GM04504 (cell line): Measurements from ENCODE around the gene IFITM2.
"Not testable (repeated sequence)": the region's sequence is repeated elsewhere in the genome, so short reads cannot be mapped to it uniquely, and the experiment has no call there.

Experiments used
- DNase-seq: peaks from one replicate; pipeline ENCODE4 v3.0.0-alpha.2; 2012; ENCODE audit warnings: low read depth

The IFITM2 gene

GRCh38 chr11:325796-326591 is 18.4 kb downstream of the IFITM2 start:
- no peak for DNase-seq

DNA sequence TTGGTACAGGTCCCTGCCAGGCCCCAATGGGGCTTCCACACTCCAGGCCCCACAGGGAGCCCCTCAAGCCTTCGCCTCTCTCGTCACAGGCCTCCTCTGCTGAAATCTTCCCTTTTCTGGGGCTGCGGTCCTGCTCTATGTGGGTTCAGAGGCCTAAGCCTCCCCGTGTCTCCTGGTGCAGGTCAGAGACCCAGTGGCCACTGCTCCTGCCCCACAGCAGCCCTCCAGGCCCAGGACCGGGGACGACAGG is 18.9 kb downstream of the IFITM2 start:
- DNase-seq, result no peak

- DNase-seq, result no peak
These were observed 19.4 kb downstream of the IFITM2 start for GRCh38 chr11:326842-327580.

DNA sequence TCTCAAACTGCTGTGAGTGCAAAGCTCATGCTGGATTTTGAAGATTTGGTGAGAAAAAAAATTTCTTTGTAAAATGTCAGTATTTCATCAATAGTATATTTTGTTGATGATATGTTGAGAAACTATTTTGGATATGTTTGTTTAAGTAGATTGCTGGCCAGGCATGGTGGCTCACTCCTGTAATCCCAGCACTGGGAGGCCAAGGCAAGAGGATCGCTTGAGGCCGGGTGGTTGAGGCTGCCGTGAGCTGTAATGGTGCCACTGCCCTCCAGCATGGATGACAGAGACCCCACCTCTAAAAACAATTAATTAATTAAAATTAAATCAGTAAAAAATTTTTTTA is 19.9 kb downstream of the IFITM2 start:
- no peak for DNase-seq

DNA sequence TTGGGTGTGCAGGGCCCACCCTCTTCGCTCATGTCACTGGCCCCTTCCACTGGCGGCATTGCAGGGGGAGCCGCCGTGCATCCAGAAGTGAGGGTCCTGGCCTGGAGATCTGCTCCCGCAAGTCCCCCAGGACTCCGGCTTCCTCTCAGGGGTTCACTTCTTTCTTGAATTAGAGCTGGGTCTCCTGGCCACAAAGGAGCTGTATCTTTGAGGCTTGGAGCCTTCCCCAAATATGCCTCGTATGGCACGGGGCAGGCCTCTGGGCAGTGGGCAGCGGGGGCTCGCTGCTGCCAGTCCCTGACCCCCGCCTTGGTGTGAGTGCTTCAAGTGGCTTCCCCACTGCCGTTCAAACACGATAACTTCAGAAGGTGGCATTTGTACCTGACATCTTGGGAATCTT is 20.4 kb downstream of the IFITM2 start:
- no peak for DNase-seq

- not testable (repeated sequence) for DNase-seq
These were observed 21.0 kb downstream of the IFITM2 start for GRCh38 chr11:328516-329100.

DNA sequence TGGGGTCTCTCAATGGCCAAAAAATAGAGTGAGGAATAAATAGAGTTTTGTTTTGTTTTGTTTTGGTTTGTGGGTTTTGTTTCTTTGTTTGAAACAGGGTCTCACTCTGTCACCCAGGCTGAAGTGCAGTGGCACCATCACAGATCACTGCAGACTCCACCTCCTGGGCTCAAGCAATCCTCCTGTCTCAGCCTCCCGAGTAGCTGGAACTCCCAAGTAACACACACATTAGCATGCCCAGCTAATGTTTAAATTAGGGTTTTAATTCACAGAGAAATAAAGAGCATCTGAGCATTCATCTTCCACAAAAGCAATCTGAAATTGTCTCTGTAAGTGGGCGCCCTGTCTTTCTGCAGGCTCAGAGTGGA is 22.3 kb downstream of the IFITM2 start:
- no peak for DNase-seq

GRCh38 chr11:330307-330693 is 22.7 kb downstream of the IFITM2 start:
- DNase-seq, result no peak

- DNase-seq, result no peak
These were observed 23.2 kb downstream of the IFITM2 start for GRCh38 chr11:330694-331357.

- no peak for DNase-seq
These were observed 23.9 kb downstream of the IFITM2 start for GRCh38 chr11:331358-332060.

DNA sequence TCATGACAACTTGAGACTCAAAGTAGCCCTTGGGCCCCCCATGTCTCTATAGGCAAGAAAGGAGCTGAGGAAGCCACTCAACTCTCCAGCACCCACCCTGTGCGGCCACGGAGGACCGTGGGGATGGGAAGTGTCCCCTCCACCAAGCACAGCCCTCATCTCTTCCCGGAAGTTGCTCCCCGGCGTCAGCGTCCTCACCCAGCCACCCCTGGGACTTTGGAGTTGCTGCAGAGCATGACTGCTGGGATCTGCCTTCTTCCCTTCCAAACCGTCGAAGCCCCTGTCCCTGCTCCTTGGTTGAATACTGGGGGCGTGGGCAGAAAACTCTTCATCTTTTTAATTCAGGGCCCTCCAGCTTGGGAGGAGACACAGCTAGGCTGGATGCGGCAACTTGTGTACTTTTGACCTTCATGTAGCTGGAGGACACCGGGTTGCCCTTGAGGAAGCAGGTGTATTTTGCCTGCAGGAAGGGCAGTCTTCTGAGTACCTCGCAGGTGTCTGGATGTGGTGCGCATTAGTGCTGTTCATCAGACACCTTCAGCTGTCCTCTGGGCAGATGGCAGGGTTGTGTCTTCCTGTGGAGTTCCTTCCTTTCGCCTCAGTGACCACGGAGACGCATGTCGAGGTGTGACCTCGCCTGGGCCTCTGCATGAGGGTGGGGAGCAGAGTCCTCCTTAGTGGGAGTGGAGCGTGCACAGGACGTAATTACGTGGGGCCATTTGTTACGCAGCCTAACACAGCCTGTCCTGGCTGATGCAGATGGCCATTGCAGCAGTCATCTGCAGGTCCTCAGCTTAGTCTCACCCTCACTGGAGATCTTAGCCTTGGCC is 25.2 kb downstream of the IFITM2 start:
- no peak for DNase-seq

DNA sequence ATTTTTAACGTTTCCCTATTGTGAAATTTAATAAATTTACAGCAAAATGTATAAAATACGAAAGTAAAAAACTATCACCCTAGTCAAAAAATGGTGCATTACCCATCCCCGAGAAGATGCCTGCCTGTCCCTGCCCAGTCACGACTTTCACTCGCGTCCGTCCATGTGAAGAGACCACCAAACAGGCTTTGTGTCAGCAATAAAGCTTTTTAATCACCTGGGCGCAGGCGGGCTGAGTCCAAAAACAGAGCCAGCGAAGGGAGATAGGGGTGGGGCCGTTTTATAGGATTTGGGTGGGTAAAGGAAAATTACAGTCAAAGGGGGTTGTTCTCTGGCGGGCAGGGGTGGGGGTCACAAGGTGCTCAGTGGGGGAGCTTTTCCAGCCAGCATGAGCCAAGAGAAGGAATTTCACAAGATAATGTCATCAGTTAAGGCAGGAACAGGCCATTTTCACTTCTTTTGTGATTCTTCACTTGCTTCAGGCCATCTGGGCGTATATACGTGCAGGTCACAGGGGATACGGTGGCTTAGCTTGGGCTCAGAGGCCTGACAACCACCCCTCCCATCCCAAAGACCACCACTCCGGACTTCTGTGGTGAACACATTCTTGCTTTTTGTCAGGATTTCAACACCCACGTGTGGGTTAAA is 26.1 kb downstream of the IFITM2 start:
- DNase-seq, result not testable (repeated sequence)

GRCh38 chr11:334264-334994 is 26.8 kb downstream of the IFITM2 start:
- DNase-seq, result no peak

DNA sequence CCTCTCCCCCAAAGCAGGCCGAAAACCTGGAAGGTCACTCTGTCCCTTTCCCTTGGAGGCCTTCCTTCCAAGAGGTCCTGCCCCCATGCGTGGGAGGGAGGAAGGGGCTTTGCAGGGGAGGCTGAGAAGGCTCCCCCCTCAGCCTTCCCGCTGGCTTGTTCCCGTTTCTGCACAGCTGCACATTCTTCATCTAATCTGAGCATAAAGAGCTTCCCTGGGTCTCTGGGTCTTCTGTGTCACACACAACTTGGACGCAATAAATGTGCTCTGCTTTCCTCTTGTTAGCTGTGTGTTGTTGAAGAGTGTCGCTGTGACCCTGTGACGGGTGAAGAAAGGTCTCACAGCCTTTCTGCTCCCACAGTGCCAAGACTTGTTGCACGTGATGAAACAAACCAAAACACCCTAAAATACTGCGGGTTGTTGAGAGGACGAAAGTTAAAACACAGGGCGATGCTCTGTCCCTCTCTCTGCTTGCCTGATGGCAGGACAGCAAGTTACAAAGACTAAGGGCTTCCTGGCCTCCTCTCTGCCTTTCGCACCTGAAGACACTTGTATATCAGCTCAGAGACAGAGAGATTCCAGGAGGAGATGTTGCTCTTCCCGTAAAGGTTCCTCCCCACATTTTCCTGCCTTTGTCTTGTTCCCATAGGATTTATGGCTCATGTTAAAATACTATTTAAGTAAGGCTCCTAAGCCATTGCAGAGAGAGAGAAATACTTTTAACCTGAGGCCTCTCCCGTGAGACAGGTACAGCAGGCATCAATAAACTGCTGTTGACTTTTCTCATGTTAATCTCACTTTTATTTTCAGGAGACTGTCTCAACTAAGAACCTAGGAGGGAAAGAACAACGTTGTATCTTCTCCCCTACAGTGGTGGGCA is 28.4 kb downstream of the IFITM2 start:
- DNase-seq, result no peak

GRCh38 chr11:336659-337198 is 29.1 kb downstream of the IFITM2 start:
- DNase-seq, result no peak

GRCh38 chr11:337711-338110 is 30.1 kb downstream of the IFITM2 start:
- no peak for DNase-seq

DNA sequence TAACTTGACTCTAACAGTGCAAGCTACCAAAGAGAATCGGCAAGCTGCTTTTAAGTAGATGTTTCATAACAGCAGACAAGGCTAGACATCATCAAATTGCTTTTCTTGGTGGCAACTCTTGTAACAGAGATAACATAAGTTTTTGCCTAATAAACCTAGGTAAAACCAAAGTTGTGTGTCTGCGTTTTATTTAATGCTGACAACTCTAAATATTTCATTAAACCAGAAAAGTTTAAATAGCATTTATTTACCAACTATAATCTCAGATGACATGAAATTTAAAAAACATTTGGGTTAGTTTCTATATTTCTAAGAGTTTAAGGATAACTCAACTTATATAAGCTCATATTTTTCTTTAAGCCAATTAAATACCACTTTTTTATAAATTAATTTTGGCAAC is 32.3 kb downstream of the IFITM2 start:
- DNase-seq, result no peak

GRCh38 chr11:340539-341512 is 33.2 kb downstream of the IFITM2 start:
- no peak for DNase-seq
